Measurements from ENCODE around the gene ASS1. TPM values are rescaled to one million over a fixed set of nuclear protein-coding genes. Genes with fewer than 3 reads are reported as not detected.

The ASS1 gene
- total RNA-seq, 1 donor from 2014 or later: 2.9 TPM

DNA sequence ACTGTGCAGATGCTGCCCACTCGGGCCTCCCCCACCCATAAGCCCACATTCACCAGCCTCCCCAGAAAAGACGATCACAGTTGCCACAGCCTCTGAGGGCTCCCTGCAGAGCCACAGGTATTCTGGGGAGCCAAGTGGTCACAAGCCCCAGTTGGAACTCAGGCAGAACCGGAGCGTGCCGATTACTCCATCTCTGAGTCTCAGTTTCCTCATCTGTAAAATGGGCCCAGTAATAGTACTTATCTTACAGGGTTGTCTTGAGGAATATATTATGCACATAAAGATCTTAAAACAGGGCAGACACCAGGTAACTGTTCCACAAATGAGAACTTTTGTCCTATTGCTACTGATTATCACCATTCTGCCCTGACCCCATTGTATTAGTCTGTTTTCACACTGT is 77.0 kb downstream of the ASS1 start:
- intact Hi-C loops (cut with micrococcal nuclease): no loop called here
- Mint-ChIP-seq H3K27ac (no peak overlapping the region), H3K4me1 (ENCODE audit: low read depth) (no peaks in the 10 kb centered on the region), H3K36me3 (ENCODE audit: low read depth) (no peaks in the 10 kb centered on the region), H3K9me3 (no peaks in the 10 kb centered on the region), H3K27me3 (ENCODE audit: insufficient read depth) (peaks cover 2% of the 10 kb centered on the region), H3K4me3 (no peak overlapping the region)
- no peak for DNase-seq (ENCODE audit: low spot score)

DNA sequence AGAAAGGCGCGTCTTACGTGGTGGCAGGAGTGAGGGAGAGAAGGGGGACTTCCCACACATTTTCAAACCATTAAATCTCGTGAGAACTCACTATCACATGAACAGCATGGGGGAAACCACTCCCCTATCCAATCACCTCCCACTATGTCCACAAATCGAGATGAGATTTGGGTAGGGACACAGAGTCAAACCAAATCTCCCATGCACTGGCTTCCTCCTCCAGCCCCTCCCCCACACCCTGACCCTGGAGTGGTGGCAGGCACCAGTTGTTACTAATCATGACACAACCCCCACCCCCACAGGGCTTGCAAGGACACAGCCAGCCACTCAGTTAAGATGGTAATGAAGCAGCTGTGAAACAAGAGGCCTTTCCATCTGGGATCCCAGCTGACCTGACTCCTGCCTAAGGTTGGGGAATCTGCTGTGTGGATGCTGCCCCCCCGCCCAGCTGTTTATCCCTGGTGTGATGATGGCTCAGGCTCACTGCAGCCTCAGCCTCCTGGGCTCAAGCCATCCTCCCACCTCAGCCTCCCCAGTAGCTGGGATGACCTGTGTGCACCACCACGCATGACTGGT is 77.6 kb downstream of the ASS1 start:
- Mint-ChIP-seq H3K9me3 (no peaks in the 10 kb centered on the region), H3K27ac (no peak overlapping the region), H3K36me3 (ENCODE audit: low read depth) (no peaks in the 10 kb centered on the region), H3K4me3 (no peak overlapping the region), H3K4me1 (ENCODE audit: low read depth) (no peaks in the 10 kb centered on the region), H3K27me3 (ENCODE audit: insufficient read depth) (peaks cover 2% of the 10 kb centered on the region)
- no peak for DNase-seq (ENCODE audit: low spot score)
- intact Hi-C loops (cut with micrococcal nuclease): no loop called here

DNA sequence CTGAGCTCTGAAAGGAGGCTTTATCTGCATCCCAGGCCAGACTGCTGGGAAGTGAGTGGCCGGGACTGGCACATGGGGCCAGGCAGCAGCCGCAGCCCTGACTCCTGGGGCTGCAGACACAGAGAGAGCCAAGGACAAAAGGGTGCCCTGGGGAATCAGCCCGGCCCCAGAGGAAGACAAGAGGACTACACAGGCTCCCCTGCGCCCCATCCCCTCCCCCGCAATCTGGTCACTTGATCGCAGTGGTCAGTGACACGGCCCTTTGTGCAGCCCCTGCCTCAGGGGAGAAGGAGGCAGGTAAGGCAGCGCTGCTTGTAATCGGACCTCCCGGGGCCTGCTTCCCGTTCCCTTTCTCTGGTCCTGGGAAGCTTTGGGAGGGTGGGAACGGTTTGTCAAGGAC is 79.2 kb downstream of the ASS1 start:
- H3K4me1 Mint-ChIP-seq (ENCODE audit: low read depth): no peaks in the 10 kb centered on the region
- intact Hi-C loops (cut with micrococcal nuclease): no loop called here
- no peak overlapping the region for H3K4me3 Mint-ChIP-seq
- H3K9me3 Mint-ChIP-seq: no peaks in the 10 kb centered on the region
- H3K27ac Mint-ChIP-seq: no peak overlapping the region
- no peaks in the 10 kb centered on the region for H3K36me3 Mint-ChIP-seq (ENCODE audit: low read depth)
- DNase-seq (ENCODE audit: low spot score): no peak
- peaks cover 2% of the 10 kb centered on the region for H3K27me3 Mint-ChIP-seq (ENCODE audit: insufficient read depth)

DNA sequence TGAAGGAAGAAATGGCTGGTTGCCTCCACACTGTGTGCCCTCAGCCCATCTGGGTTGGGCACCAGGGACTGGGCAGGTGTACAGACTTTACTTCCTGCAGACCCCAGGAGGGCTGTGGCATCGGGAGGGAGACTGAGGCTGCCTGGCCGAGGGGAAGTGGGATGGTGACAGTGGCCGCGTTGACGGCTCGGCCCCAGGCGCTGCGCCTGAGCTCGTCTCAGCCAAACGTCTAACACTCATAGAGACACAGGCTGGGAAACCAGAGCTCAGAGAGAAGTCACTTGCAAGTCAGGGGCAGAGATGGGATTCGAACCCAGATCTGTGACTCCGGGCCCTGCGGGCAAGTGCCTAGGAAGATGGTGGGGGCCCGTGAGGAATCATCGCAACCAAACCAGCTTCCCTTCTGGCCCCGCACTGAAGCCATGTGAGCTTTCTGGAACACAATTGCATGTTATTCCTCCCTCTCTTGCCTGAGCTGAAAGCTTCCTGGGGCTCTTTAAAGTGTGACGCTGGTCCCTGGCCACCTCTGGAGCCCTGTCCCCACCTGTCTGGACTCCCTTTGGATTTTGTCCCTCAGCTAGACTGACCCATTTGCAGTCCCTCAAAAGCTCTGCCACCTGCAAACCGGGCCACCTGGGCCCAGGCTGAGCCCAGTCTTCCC is 81.6 kb downstream of the ASS1 start:
- Mint-ChIP-seq H3K27me3 (ENCODE audit: insufficient read depth) (peaks cover 4% of the 10 kb centered on the region), H3K4me3 (no peak overlapping the region), H3K27ac (no peak overlapping the region), H3K9me3 (no peaks in the 10 kb centered on the region), H3K4me1 (ENCODE audit: low read depth) (no peaks in the 10 kb centered on the region), H3K36me3 (ENCODE audit: low read depth) (no peaks in the 10 kb centered on the region)
- DNase-seq (ENCODE audit: low spot score): no peak
- intact Hi-C loops (cut with micrococcal nuclease): no loop called here

DNA sequence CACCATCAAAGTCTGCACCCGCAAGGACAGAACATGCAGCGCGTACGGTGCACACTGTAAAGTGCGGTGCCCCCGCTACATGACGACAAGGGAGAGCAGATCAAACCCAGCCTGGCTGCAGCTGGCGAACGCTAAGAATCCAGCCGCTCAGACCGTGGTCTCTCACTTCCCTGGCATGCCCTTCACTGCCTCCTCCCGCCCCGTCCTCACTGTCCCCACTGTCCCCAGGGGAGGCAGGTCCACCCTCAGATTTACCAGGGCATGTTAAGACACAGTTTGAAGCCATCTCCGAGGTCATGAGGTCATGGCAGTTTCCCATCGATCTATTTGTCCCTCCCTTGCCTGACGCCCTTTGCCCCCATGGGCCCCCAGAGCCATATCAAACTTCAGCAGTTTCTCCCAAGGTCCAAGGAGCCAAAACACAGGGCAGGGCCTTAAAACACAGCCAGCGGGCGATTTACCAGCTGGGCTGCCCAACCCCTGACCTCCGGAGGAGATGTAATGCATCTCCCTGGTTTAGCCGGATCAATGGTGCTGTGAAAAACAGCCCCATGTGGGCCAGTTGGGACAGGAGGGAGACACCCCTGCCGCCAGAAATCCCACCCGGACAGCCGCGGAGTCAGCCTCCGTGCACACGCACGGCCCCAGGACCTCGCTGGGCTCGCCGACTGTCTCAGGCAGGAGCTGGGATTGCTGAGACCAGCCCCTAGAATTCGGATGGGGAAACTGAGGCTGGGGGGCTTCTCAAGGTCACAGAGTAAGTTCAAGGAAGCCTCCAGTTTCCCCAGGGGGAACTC is 82.3 kb downstream of the ASS1 start:
- no peaks in the 10 kb centered on the region for H3K36me3 Mint-ChIP-seq (ENCODE audit: low read depth)
- no peaks in the 10 kb centered on the region for H3K9me3 Mint-ChIP-seq
- H3K4me3 Mint-ChIP-seq: no peak overlapping the region
- no peak overlapping the region for H3K27ac Mint-ChIP-seq
- DNase-seq (ENCODE audit: low spot score): no peak
- peaks cover 4% of the 10 kb centered on the region for H3K27me3 Mint-ChIP-seq (ENCODE audit: insufficient read depth)
- intact Hi-C loops (cut with micrococcal nuclease): no loop called here
- no peaks in the 10 kb centered on the region for H3K4me1 Mint-ChIP-seq (ENCODE audit: low read depth)

DNA sequence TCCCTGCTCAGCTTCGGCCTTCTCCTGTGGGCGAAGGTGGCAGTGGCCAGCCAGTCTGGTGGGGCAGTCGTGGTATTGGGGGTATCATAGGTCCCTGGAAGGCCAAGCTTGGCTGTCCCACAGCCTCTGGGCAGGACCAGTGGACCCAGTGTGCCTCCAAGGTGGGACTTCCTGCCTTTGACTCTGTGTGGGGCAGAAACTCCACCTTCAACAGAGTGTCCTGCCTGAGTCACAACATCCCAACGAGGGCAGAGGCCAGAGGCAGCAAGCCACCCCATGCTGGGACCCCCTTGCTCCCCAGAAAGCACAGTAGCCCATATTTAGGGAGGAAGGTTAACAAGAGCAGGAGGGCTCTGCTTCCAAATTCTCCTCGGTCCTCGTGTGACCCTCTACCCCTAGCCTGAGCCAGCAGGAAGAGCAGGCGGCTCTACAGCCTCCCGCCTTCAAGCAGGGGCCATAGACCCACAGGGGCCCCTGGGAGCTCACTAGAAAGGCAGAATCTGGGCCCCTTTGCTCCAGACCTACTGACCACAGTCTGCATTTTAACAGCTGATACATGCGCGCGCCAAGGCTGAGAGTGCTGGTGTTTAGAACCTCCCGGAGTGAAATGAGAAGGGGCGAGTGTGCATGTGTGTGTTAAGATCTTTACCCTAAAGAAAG is 83.0 kb downstream of the ASS1 start:
- H3K4me1 Mint-ChIP-seq (ENCODE audit: low read depth): no peaks in the 10 kb centered on the region
- H3K36me3 Mint-ChIP-seq (ENCODE audit: low read depth): no peaks in the 10 kb centered on the region
- H3K9me3 Mint-ChIP-seq: no peaks in the 10 kb centered on the region
- no peak overlapping the region for H3K27ac Mint-ChIP-seq
- no peak for DNase-seq (ENCODE audit: low spot score)
- intact Hi-C loops (cut with micrococcal nuclease): no loop called here
- H3K4me3 Mint-ChIP-seq: no peak overlapping the region
- H3K27me3 Mint-ChIP-seq (ENCODE audit: insufficient read depth): peaks cover 5% of the 10 kb centered on the region

DNA sequence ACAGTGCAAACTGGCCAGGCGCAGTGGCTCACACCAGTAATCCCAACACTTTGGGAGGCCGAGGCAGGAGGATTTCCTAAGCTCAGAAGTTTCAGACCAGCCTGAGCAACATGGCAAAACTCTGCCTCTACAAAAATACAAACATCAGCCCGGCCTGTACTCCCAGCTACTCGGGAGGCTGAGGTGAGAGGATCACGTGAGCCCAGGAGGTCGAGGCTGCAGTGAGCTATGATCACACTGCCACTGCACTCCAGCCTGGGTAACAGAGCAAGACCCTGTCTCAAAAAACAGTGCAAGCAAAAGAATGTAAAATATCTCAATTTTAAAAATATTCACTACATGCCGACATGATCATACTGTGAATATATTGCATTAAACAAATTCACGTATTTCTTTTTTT is 83.9 kb downstream of the ASS1 start:
- intact Hi-C loops (cut with micrococcal nuclease): no loop called here
- DNase-seq (ENCODE audit: low spot score): no peak
- no peak overlapping the region for H3K4me3 Mint-ChIP-seq
- no peak overlapping the region for H3K27ac Mint-ChIP-seq
- H3K27me3 Mint-ChIP-seq (ENCODE audit: insufficient read depth): peaks cover 7% of the 10 kb centered on the region
- H3K9me3 Mint-ChIP-seq: no peaks in the 10 kb centered on the region
- no peaks in the 10 kb centered on the region for H3K36me3 Mint-ChIP-seq (ENCODE audit: low read depth)
- no peaks in the 10 kb centered on the region for H3K4me1 Mint-ChIP-seq (ENCODE audit: low read depth)

DNA sequence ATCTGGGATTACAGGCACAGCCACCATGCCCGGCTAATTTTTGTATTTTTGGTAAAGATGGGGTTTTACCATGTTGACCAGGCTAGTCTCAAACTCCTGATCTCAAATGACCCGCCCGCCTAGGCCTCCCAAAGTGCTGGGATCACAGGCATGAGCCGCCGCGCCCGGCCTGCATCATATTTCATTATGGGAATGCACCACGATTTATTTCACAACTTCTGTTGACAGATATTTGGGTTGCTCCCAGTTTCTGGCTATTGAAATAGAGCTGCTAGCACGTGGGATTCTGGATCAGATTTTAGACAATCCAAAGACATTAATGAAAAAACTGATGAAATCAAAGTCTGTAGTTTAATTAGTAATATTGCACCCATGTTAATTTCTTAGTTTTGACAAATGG is 86.2 kb downstream of the ASS1 start:
- no peak for DNase-seq (ENCODE audit: low spot score)
- Mint-ChIP-seq H3K4me3 (no peak overlapping the region), H3K9me3 (no peaks in the 10 kb centered on the region), H3K4me1 (ENCODE audit: low read depth) (no peaks in the 10 kb centered on the region), H3K27me3 (ENCODE audit: insufficient read depth) (peaks cover 11% of the 10 kb centered on the region), H3K27ac (no peak overlapping the region), H3K36me3 (ENCODE audit: low read depth) (no peaks in the 10 kb centered on the region)
- intact Hi-C loops (cut with micrococcal nuclease): no loop called here

DNA sequence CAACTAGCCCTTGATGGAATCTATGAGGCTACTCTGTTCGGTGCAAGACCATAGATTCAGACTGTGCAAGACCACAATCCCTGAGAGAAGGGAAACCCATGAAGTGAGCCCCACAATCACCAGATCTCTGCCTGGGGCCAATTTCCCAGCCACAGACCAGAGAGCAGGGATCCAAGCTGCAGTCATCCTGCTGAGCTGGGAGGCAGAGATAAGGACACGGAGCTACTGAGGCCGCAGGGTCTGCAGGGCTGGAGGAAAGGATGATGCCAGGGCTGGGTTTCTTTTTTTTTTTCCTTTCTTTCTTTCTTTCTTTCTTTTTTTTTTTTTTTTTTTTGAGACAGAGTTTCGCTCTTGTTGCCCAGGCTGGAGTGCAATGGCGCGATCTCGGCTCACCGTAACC is 86.9 kb downstream of the ASS1 start:
- intact Hi-C loops (cut with micrococcal nuclease): no loop called here
- Mint-ChIP-seq H3K36me3 (ENCODE audit: low read depth) (no peaks in the 10 kb centered on the region), H3K9me3 (no peaks in the 10 kb centered on the region), H3K27me3 (ENCODE audit: insufficient read depth) (peaks cover 13% of the 10 kb centered on the region), H3K4me3 (no peak overlapping the region), H3K27ac (no peak overlapping the region), H3K4me1 (ENCODE audit: low read depth) (no peaks in the 10 kb centered on the region)
- no peak for DNase-seq (ENCODE audit: low spot score)

DNA sequence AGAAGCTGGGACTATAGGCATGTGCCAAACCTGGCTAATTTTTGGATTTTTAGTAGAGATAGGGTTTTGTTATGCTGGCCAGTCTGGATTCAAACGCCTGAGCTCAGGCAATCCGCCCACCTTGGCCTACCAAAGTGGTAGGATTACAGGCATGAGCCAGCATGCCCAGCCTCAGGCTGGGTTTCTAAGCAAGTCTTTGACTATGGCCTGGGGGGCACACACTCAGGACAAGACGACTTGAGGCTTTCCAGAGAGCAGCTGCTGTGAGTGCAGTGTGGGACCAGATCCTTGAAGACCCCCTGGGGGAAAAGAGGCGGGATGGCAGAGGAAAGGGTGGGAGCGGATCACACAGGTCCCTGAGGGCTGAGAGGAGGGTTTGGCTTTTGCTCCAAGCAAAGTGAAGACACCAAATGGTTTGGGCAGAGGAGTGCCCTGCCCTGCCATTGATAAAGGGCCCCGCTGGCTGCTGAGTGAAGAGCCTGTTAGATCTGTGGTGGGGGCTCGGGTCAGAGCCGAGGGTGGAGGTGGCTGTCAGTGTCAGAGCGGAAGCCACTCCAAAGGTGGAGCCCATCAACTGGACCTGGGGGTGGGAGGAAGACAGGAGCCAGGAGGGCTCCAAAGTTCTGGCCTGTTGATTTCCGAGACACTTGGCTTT is 87.8 kb downstream of the ASS1 start:
- Mint-ChIP-seq H3K4me3 (no peak overlapping the region), H3K27ac (no peak overlapping the region), H3K36me3 (ENCODE audit: low read depth) (no peaks in the 10 kb centered on the region), H3K9me3 (no peaks in the 10 kb centered on the region), H3K4me1 (ENCODE audit: low read depth) (no peaks in the 10 kb centered on the region), H3K27me3 (ENCODE audit: insufficient read depth) (peaks cover 22% of the 10 kb centered on the region)
- DNase-seq (ENCODE audit: low spot score): no peak
- intact Hi-C loops (cut with micrococcal nuclease): no loop called here

DNA sequence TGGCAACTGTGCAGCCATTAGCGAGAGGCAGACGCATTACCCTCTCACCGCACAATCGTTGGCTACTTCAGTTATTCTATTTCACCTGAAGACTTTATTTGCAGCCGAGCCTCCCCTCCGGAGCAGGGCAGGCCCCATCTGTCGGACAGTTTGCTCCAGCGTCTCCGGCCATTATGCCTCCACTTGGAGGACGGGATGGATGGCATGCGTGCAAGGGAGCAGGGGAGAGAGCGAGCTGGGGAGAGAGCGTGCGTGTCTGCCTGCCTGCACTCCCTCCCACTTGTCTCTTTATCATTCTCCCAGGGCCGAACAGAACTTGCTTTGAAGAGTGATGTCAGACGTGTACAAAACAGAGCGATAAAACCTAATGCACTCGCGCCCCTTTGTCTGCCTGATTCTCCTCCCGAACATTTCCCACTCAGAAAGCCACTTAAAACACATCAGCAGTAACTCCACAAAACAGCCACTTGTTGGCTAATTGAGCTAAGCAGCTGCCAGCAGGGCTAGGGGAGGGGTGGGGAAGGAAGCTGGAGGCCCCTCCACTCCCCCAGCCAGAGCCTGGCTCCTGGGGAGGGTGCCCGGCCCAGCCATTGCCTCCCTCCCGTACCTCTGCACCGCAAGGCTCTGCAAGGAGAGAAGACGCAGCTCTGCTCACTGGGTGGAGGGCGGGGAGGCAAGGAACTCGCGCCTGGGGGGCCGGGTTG is 91.2 kb downstream of the ASS1 start:
- Mint-ChIP-seq H3K36me3 (ENCODE audit: low read depth) (no peaks in the 10 kb centered on the region), H3K4me3 (no peak overlapping the region), H3K4me1 (ENCODE audit: low read depth) (no peaks in the 10 kb centered on the region), H3K27ac (no peak overlapping the region), H3K9me3 (no peaks in the 10 kb centered on the region), H3K27me3 (ENCODE audit: insufficient read depth) (peaks cover 39% of the 10 kb centered on the region)
- no peak for DNase-seq (ENCODE audit: low spot score)
- intact Hi-C loops (cut with micrococcal nuclease): no loop called here

DNA sequence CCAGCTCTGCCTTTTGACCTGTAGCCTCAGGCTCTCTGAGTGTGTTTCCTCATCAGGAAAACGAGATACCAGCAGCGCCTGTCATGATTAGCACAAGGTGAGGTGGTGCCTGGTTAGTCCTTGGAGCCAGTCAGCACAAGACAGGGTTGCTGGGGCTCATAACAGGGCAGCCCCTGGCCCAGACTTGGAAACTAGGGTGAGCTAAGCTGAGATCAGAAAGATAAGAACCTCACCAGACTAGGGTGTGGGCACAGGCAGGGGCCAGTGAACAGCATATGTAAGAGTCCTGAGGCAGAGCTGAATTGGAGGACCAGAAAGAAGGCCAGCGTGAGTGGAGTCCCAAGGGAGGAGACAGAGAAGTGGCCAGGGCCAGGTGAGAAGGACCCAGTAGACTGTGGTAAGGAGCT is 91.9 kb downstream of the ASS1 start:
- DNase-seq (ENCODE audit: low spot score): no peak
- Mint-ChIP-seq H3K27me3 (ENCODE audit: insufficient read depth) (peaks cover 41% of the 10 kb centered on the region), H3K4me3 (no peak overlapping the region), H3K9me3 (no peaks in the 10 kb centered on the region), H3K4me1 (ENCODE audit: low read depth) (no peaks in the 10 kb centered on the region), H3K36me3 (ENCODE audit: low read depth) (no peaks in the 10 kb centered on the region), H3K27ac (no peak overlapping the region)
- intact Hi-C loops (cut with micrococcal nuclease): no loop called here

Data from activated T-helper 1 cell treated with anti-CD3 and anti-CD28 coated beads, Interleukin-12 subunit alpha, Interleukin-12 subunit beta, Interleukin-2, Interleukin-4 antibody, amounts not matched to agents 30 ng/mL and 10 ng/mL and 1 ng/mL, durations not matched to agents 14 hours and 24 hours and 36 hours (primary cell).